HepG2 (cell line): Measurements from ENCODE around the gene IQGAP3. TPM values are rescaled to one million over a fixed set of nuclear protein-coding genes. Genes with fewer than 3 reads are reported as not detected.

Source experiments
- ATAC-seq: fragments of 200-7000 bp; cut with Tn5 transposase; 3 replicates; pipeline ENCODE4 v1.9.1; 2020; ENCODE audit warnings: mild to moderate bottlenecking, moderate library complexity
- BruUV-seq: library from RNA; stranded (reverse); fragments of 400-500 nt; replicated peaks from 2 replicates; lab custom pipeline; 2021; lab: Mats Ljungman, UMichigan
- CTCF ChIA-PET: fragments of 300-600 bp; formaldehyde crosslinking; extraction: SDS; loops from one replicate; lab custom pipeline; 2021; ENCODE audit warnings: low total read pairs, inconsistent platforms, low intra/inter-chr PET ratio; lab: Yijun Ruan, JAX
- POLR2A ChIA-PET: fragments of 350-600 bp; sonication (Branson Sonifier 250); formaldehyde crosslinking; loops from one replicate; lab custom pipeline; 2020; ENCODE audit warnings: antibody characterized with exemption, inconsistent platforms; lab: Yijun Ruan, JAX
- DNase-seq: peaks from one replicate; pipeline ENCODE4 v3.0.0-alpha.2; 2015; ENCODE audit warnings: low spot score
- FAIRE-seq: peaks from 3 replicates; lab custom pipeline; 2011; peaks lifted over from hg19 to GRCh38; lab: Jason Lieb, UNC
- H2AFZ ChIP-seq: one replicate; pipeline ENCODE4 v1.6.1; 2011; ENCODE audit warnings: low read length, inconsistent platforms
- H3K27ac ChIP-seq: fragments of 300-600 bp; 3 replicates; pipeline ENCODE4 v1.8.0; 2011; ENCODE audit warnings: mixed run types, mild to moderate bottlenecking, mixed read lengths, low read length, inconsistent platforms; ENCODE audit not compliant: insufficient read depth; ENCODE audit errors: extremely low read length
- H3K27me3 ChIP-seq, 2 experiments: fragments of 200-600 bp in 1 of 2; 2 replicates in 1 of 2; 3 replicates in 1 of 2; pipeline versions ENCODE4 v1.6.0 to v1.8.0; 2011; ENCODE audit warnings: low read length in 2 of 2, mild to moderate bottlenecking in 2 of 2, moderate library complexity in 2 of 2, inconsistent platforms in 1 of 2; ENCODE audit not compliant: insufficient read depth in 2 of 2, control insufficient read depth in 1 of 2
- H3K36me3 ChIP-seq, 2 experiments: fragments of 200-600 bp in 1 of 2; replicated peaks in 1 of 2; 2 replicates in 1 of 2; 3 replicates in 1 of 2; pipeline versions ENCODE4 v1.5.1 to v1.8.0; 2011; ENCODE audit warnings: low read length in 2 of 2, inconsistent platforms in 1 of 2; ENCODE audit not compliant: insufficient read depth in 2 of 2, control insufficient read depth in 1 of 2
- H3K4me1 ChIP-seq: 2 replicates; pipeline ENCODE4 v1.5.1; 2012; ENCODE audit warnings: low read length, inconsistent platforms; ENCODE audit not compliant: insufficient read depth
- H3K4me2 ChIP-seq: 2 replicates; pipeline ENCODE4 v1.6.0; 2011; ENCODE audit warnings: low read depth, low read length, inconsistent platforms
- H3K4me3 ChIP-seq, 3 experiments: fragments of 200-600 bp in 1 of 3; sonication (generic), shearing (Covaris generic) in 1 of 3; replicated peaks in 1 of 3; 2 replicates each; pipeline ENCODE4 v1.5.1; 2011 to 2016; ENCODE audit warnings: low read length in 3 of 3, inconsistent platforms in 2 of 3, low read depth in 2 of 3, mild to moderate bottlenecking in 2 of 3, control low read depth in 1 of 3, mixed read lengths in 1 of 3; ENCODE audit not compliant: insufficient read depth in 1 of 3
- H3K79me2 ChIP-seq: one replicate; pipeline ENCODE4 v1.6.1; 2011; ENCODE audit warnings: low read length, inconsistent platforms; ENCODE audit not compliant: insufficient read depth
- H3K9ac ChIP-seq: 2 replicates; pipeline ENCODE4 v1.6.0; 2011; ENCODE audit warnings: mild to moderate bottlenecking, low read depth, low read length, inconsistent platforms; ENCODE audit not compliant: insufficient read depth
- H3K9me3 ChIP-seq: 2 replicates; pipeline ENCODE4 v1.5.1; 2012; ENCODE audit warnings: mild to moderate bottlenecking, low read length
- H4K20me1 ChIP-seq: 2 replicates; pipeline ENCODE4 v1.6.0; 2011; ENCODE audit warnings: inconsistent platforms, mild to moderate bottlenecking, low read length, moderate library complexity; ENCODE audit not compliant: insufficient read depth
- PHF8 ChIP-seq: sonication (generic); formaldehyde crosslinking; IDR thresholded peaks from 2 replicates; pipeline ENCODE4 v1.5.0; 2020; ENCODE audit warnings: missing genetic modification reagents
- SAFB2 ChIP-seq: sonication (generic); formaldehyde crosslinking; IDR thresholded peaks from 2 replicates; pipeline ENCODE4 v1.5.1; 2020; ENCODE audit warnings: missing genetic modification reagents, low read depth, mild to moderate bottlenecking, borderline replicate concordance
- SP1 ChIP-seq, 2 experiments: fragments of 450-650 bp in 1 of 2; sonication (generic) in 1 of 2; formaldehyde crosslinking in 1 of 2; IDR thresholded peaks; 2 replicates each; pipeline versions ENCODE4 v1.4.0 to v1.6.1; 2016 to 2020; ENCODE audit warnings: missing genetic modification reagents in 1 of 2
- TFAP4 ChIP-seq: sonication (generic); IDR thresholded peaks from 2 replicates; pipeline ENCODE4 v1.6.1; 2016; ENCODE audit warnings: low read depth, borderline replicate concordance
- WGBS: methylation state at CpG from one replicate; pipeline ENCODE4 v1.1.6; 2017; ENCODE audit warnings: low lambda C conversion rate; 5-methylcytosine and 5-hydroxymethylcytosine counted together
- in situ Hi-C: cut with HindIII; loops from 2 replicates; pipeline ENCODE4 v1.10.0; 2017; ENCODE audit warnings: low pct_unique_long_range_greater_than_20kb; ENCODE audit not compliant: extremely low pct_ligation_motif_present
- intact Hi-C: fragments of 100-400 bp; cut with micrococcal nuclease; formaldehyde crosslinking; loops from one replicate; pipeline ENCODE4 v1.10.0; 2022; ENCODE audit not compliant: unreplicated experiment
- polyA plus RNA-seq, 8 experiments: library from polyadenylated mRNA; depleted of rRNA in 3 of 8; stranded (reverse) in 7 of 8; unstranded in 1 of 8; fragments of >200 nt; fragmentation: Illumina TruSeq in 4 of 8; extraction: Trizol in 4 of 8; gene quantifications; 2 replicates each; pipeline versions ENCODE4 v1.2.1 to v1.2.3, GENCODE V29; 2011 to 2016; ENCODE audit warnings: low read depth in 4 of 8, missing spikeins in 1 of 8, mixed read lengths in 1 of 8; ENCODE audit not compliant: insufficient read depth in 1 of 8
- total RNA-seq, 5 experiments: library from RNA; depleted of rRNA; stranded (reverse); fragments of >200 nt; fragmentation: Illumina TruSeq; extraction: Trizol; gene quantifications; 2 replicates each; pipeline ENCODE4 v1.2.3, GENCODE V29; 2016; ENCODE audit warnings: low read depth in 1 of 5
- TF ChIP-seq, protein P1 (sequence below): fragments of 450-650 bp; IDR thresholded peaks from 2 replicates; pipeline ENCODE4 v1.6.1; 2016

The IQGAP3 gene
- total and polyA plus RNA-seq, 2 of the 13 experiments (the other 11 are each of a cell fraction or from before 2014, with no cell fraction given): 13.5 to 14.1 TPM

GRCh38 chr1:156586323-156586722 lies 14.0 kb upstream of the IQGAP3 start:
- no peaks in the 10 kb centered on the region for H3K79me2 ChIP-seq
- no peak overlapping the region for H3K4me3 ChIP-seq
- H3K4me1 ChIP-seq: peaks cover 24% of the 10 kb centered on the region
- in situ Hi-C loops (no loop called here), intact Hi-C loops (no loop called here)
- H3K27ac ChIP-seq: no peak overlapping the region
- ATAC-seq: no peak
- peaks cover 6 to 22% of the 10 kb centered on the region in 2 experiments; a peak in 4 of 5 replicates for H3K27me3 ChIP-seq
- no peak overlapping the region for H3K9ac ChIP-seq
- CTCF ChIA-PET: interaction anchor here (5.8 kb wide), 1 partner anchor 22 kb away, joined by 86 read pairs; no protein-coding TSS in a partner anchor
- POLR2A ChIA-PET: no interaction called here
- no TSS peak for BruUV-seq
- 18% methylated on average over 1 of the region's 4 CpGs for WGBS
- DNase-seq: no peak
- TF ChIP-seq, protein P1, sequence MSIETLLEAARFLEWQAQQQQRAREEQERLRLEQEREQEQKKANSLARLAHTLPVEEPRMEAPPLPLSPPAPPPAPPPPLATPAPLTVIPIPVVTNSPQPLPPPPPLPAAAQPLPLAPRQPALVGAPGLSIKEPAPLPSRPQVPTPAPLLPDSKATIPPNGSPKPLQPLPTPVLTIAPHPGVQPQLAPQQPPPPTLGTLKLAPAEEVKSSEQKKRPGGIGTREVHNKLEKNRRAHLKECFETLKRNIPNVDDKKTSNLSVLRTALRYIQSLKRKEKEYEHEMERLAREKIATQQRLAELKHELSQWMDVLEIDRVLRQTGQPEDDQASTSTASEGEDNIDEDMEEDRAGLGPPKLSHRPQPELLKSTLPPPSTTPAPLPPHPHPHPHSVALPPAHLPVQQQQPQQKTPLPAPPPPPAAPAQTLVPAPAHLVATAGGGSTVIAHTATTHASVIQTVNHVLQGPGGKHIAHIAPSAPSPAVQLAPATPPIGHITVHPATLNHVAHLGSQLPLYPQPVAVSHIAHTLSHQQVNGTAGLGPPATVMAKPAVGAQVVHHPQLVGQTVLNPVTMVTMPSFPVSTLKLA: no peak
- TF ChIP-seq PHF8 (CRISPR knock-in tag) (no peak), SAFB2 (CRISPR knock-in tag) (no peak), TFAP4 (no peak), SP1 (IDR thresholded peaks at IDR 0.05) (no peak), SP1 (CRISPR knock-in tag; IDR thresholded peaks at IDR 0.05) (no peak)
- H3K4me2 ChIP-seq: no peak overlapping the region
- FAIRE-seq: no peak
- no peak overlapping the region for H2AFZ ChIP-seq
- H3K9me3 ChIP-seq: no peaks in the 10 kb centered on the region
- H3K36me3 ChIP-seq: no peaks in the 10 kb centered on the region
- H4K20me1 ChIP-seq: no peaks in the 10 kb centered on the region
